GM23338 (cell line): ENCODE measurements around the gene TIGAR. TPM values are rescaled to one million over a fixed set of nuclear protein-coding genes. Genes with fewer than 3 reads are reported as not detected.
A peak's percentile ranks its signal among the peaks of the same experiment; 100 is the strongest.

Experiments used
- ATAC-seq: fragments of 200-7000 bp; cut with Tn5 transposase; 3 replicates; pipeline ENCODE4 v1.9.1; 2020
- DNase-seq: peaks from one replicate; pipeline ENCODE4 v3.0.0-alpha.2; 2015; ENCODE audit warnings: low spot score
- H2AFZ ChIP-seq: fragments of 200-600 bp; sonication (generic); 2 replicates; pipeline ENCODE4 v1.8.0; 2016; ENCODE audit warnings: antibody characterized with exemption, mild to moderate bottlenecking, moderate library complexity
- H3F3A ChIP-seq: fragments of 200-600 bp; sonication (generic); replicated peaks from 2 replicates; pipeline ENCODE4 v1.8.0; 2017; ENCODE audit warnings: antibody characterized with exemption, mixed run types, low read depth
- H3K27ac ChIP-seq: fragments of 200-600 bp; sonication (generic); 2 replicates; pipeline ENCODE4 v1.6.1; 2016; ENCODE audit warnings: low read depth
- H3K27me3 ChIP-seq: fragments of 200-600 bp; sonication (generic); 2 replicates; pipeline ENCODE4 v1.8.0; 2016; ENCODE audit warnings: mild to moderate bottlenecking, mixed run types, moderate library complexity; ENCODE audit not compliant: insufficient read depth
- H3K36me3 ChIP-seq: fragments of 200-600 bp; sonication (generic); 2 replicates; pipeline ENCODE4 v1.8.0; 2016; ENCODE audit warnings: mild to moderate bottlenecking; ENCODE audit not compliant: insufficient read depth
- H3K4me1 ChIP-seq: fragments of 200-600 bp; sonication (generic); 2 replicates; pipeline ENCODE4 v1.8.0; 2016; ENCODE audit warnings: mild to moderate bottlenecking, moderate library complexity; ENCODE audit not compliant: insufficient read depth
- H3K4me2 ChIP-seq: fragments of 200-600 bp; sonication (generic); 2 replicates; pipeline ENCODE4 v1.7.1; 2017; ENCODE audit warnings: mixed run types
- H3K4me3 ChIP-seq: fragments of 200-600 bp; sonication (generic); 2 replicates; pipeline ENCODE4 v1.6.1; 2016; ENCODE audit warnings: mixed run types
- H3K79me2 ChIP-seq: fragments of 200-600 bp; sonication (generic); replicated peaks from 2 replicates; pipeline ENCODE4 v1.8.0; 2017; ENCODE audit warnings: mild to moderate bottlenecking; ENCODE audit not compliant: insufficient read depth
- H3K9me2 ChIP-seq: fragments of 200-600 bp; sonication (generic); 2 replicates; pipeline ENCODE4 v1.8.0; 2017; ENCODE audit not compliant: insufficient read depth
- H4K20me1 ChIP-seq: fragments of 200-600 bp; sonication (generic); replicated peaks from 2 replicates; pipeline ENCODE4 v1.8.0; 2017; ENCODE audit warnings: mild to moderate bottlenecking; ENCODE audit not compliant: insufficient read depth
- H3K27ac Mint-ChIP-seq: 2 replicates; pipeline ENCODE4 v1.8.0; 2020; ENCODE audit warnings: inconsistent platforms, mild to moderate bottlenecking, moderate library complexity, mixed read lengths
- H3K27me3 Mint-ChIP-seq: 3 replicates; pipeline ENCODE4 v1.8.0; 2022; ENCODE audit warnings: low read depth, mild to moderate bottlenecking, moderate library complexity, mixed read lengths, inconsistent platforms; ENCODE audit not compliant: insufficient read depth, poor library complexity
- H3K36me3 Mint-ChIP-seq: 3 replicates; pipeline ENCODE4 v1.8.0; 2021; ENCODE audit warnings: low read depth, mild to moderate bottlenecking, inconsistent platforms, moderate library complexity, mixed read lengths
- H3K4me1 Mint-ChIP-seq: 3 replicates; pipeline ENCODE4 v1.8.0; 2020; ENCODE audit warnings: mild to moderate bottlenecking, inconsistent platforms, mixed read lengths
- H3K4me3 Mint-ChIP-seq: 3 replicates; pipeline ENCODE4 v1.8.0; 2021; ENCODE audit warnings: moderate library complexity, mild to moderate bottlenecking, inconsistent platforms, mixed read lengths
- H3K9me3 Mint-ChIP-seq: 3 replicates; pipeline ENCODE4 v1.8.0; 2020; ENCODE audit warnings: moderate library complexity, mild to moderate bottlenecking, inconsistent platforms, mixed read lengths
- CREB1 ChIP-seq: fragments of 250-450 bp; sonication (Bioruptor Pico); IDR thresholded peaks from 2 replicates; pipeline ENCODE4 v1.5.0; 2020; ENCODE audit warnings: low read depth, mild to moderate bottlenecking, moderate library complexity
- EZH2 ChIP-seq: fragments of 200-600 bp; sonication (generic); IDR thresholded peaks from one replicate; pipeline ENCODE4 v1.8.0; 2017; ENCODE audit warnings: antibody characterized with exemption, mild to moderate bottlenecking, low read depth; ENCODE audit not compliant: unreplicated experiment
- POLR2AphosphoS5 ChIP-seq: IDR thresholded peaks from 2 replicates; pipeline ENCODE4 v1.6.1; 2016; ENCODE audit warnings: antibody characterized with exemption, low read depth
- REST ChIP-seq: IDR thresholded peaks from one replicate; pipeline ENCODE4 v1.6.1; 2018; ENCODE audit warnings: antibody characterized with exemption; ENCODE audit not compliant: unreplicated experiment
- polyA plus RNA-seq: library from polyadenylated mRNA; unstranded; fragments of >200 nt; fragmentation: Nextera tagmentation; extraction: Ambion mirVana; gene quantifications from 2 replicates; pipeline ENCODE4 v1.2.1, GENCODE V29; 2016
- total RNA-seq: library from RNA; depleted of rRNA; stranded (reverse); fragments of >200 nt; shearing (Covaris generic); gene quantifications from 2 replicates; pipeline ENCODE4 v1.2.3, GENCODE V29; 2014
- TF ChIP-seq, protein P1 (sequence below), 2 experiments: fragments of 200-600 bp in 1 of 2; sonication (generic) in 1 of 2; conservative IDR thresholded peaks; 2 replicates each; pipeline versions ENCODE4 v1.5.1 to v1.6.1; 2016 to 2017; ENCODE audit warnings: antibody characterized with exemption in 2 of 2, low read depth in 2 of 2, mild to moderate bottlenecking in 2 of 2, moderate library complexity in 1 of 2

TIGAR gene
- total and polyA plus RNA-seq, 2 experiments from 2014 or later = 10.4 to 13.3 TPM

GRCh38 chr12:4307593-4308333, 13.2 kb upstream of the TIGAR start:
- TF ChIP-seq, protein P1, sequence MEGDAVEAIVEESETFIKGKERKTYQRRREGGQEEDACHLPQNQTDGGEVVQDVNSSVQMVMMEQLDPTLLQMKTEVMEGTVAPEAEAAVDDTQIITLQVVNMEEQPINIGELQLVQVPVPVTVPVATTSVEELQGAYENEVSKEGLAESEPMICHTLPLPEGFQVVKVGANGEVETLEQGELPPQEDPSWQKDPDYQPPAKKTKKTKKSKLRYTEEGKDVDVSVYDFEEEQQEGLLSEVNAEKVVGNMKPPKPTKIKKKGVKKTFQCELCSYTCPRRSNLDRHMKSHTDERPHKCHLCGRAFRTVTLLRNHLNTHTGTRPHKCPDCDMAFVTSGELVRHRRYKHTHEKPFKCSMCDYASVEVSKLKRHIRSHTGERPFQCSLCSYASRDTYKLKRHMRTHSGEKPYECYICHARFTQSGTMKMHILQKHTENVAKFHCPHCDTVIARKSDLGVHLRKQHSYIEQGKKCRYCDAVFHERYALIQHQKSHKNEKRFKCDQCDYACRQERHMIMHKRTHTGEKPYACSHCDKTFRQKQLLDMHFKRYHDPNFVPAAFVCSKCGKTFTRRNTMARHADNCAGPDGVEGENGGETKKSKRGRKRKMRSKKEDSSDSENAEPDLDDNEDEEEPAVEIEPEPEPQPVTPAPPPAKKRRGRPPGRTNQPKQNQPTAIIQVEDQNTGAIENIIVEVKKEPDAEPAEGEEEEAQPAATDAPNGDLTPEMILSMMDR (conservative IDR thresholded peaks at IDR 0.05; ENCODE audit: low read depth in 2 of 2) = peak; percentile 69 to 84
- TF ChIP-seq REST = no peak
- peak; percentile 32 for TF ChIP-seq POLR2AphosphoS5
- peaks cover 35% of the 10 kb centered on the region for H3K4me1 Mint-ChIP-seq
- H3K27me3 ChIP-seq = no peaks in the 10 kb centered on the region
- H3K36me3 Mint-ChIP-seq = peaks cover 45% of the 10 kb centered on the region
- ATAC-seq (peak; percentile 96), DNase-seq (peak; percentile 95)
- no peak overlapping the region for H2AFZ ChIP-seq
- H3K27me3 Mint-ChIP-seq = peaks cover 12% of the 10 kb centered on the region
- H3K9me3 Mint-ChIP-seq = no peaks in the 10 kb centered on the region; the same call in 2 of the 3 replicates
- peaks cover 6% of the 10 kb centered on the region for H3K36me3 ChIP-seq
- H3K4me3 Mint-ChIP-seq = peak overlapping the region; percentile 68
- peak overlapping the region; percentile 46 for H3K4me3 ChIP-seq
- H3K4me1 ChIP-seq = peaks cover 24% of the 10 kb centered on the region
- H3K27ac Mint-ChIP-seq = peak overlapping the region; percentile 91
- peaks cover 17% of the 10 kb centered on the region for H4K20me1 ChIP-seq
- no peaks in the 10 kb centered on the region for H3K79me2 ChIP-seq
- H3K4me2 ChIP-seq = peak overlapping the region; percentile 72
- H3F3A ChIP-seq = peaks cover 47% of the 10 kb centered on the region
- peak overlapping the region; percentile 89 for H3K27ac ChIP-seq
- no peaks in the 10 kb centered on the region for H3K9me2 ChIP-seq

DNA sequence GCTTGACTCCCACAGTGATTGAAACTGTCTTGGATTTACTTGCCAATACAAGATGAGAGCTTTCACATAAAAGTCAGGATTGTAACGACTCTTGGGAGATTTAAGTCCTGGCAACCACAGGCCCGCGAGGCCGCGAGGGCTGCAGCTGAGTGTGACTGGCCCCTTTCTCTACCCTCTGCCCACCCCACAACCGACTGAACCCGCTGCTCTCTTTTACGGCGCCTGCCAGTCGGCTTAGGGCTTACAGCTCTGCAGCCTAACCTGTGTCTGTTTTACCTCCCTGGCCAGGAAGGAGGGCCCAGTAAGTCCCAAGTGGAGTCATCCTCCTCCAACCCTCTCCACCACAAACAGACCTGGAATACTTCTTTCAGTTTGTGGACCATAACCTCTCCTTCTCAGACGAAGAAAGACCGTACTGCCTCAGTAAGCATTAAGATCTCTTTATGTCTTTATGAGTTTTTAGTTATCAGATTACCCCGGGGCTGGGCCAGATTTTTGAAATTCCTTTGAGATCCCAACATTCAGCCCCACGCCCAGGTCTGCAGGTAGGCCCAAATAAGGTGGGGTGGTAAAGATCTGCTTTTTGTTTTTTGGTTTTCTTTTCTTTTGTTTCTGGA, 12.6 kb upstream of the TIGAR start:
- Mint-ChIP-seq H3K27me3 (peaks cover 12% of the 10 kb centered on the region), H3K9me3 (no peaks in the 10 kb centered on the region; the same call in 2 of the 3 replicates), H3K36me3 (peaks cover 38% of the 10 kb centered on the region), H3K27ac (peak overlapping the region; percentile 68), H3K4me3 (peak overlapping the region; percentile 68; the same call in 1 of the 3 replicates), H3K4me1 (peaks cover 31% of the 10 kb centered on the region)
- H3K27ac ChIP-seq = peak overlapping the region; percentile 83
- no peaks in the 10 kb centered on the region for H3K9me2 ChIP-seq
- H3K79me2 ChIP-seq = no peaks in the 10 kb centered on the region
- peaks cover 12% of the 10 kb centered on the region; the same call in 1 of the 2 replicates for H4K20me1 ChIP-seq
- H3K4me3 ChIP-seq = no peak overlapping the region
- peaks cover 40% of the 10 kb centered on the region for H3F3A ChIP-seq
- peaks cover 24% of the 10 kb centered on the region for H3K4me1 ChIP-seq
- H3K4me2 ChIP-seq = peak overlapping the region; percentile 53
- H3K27me3 ChIP-seq = no peaks in the 10 kb centered on the region
- DNase-seq (peak; percentile 36), ATAC-seq (peak; percentile 5)
- H3K36me3 ChIP-seq = peaks cover 4% of the 10 kb centered on the region; the same call in 1 of the 2 replicates
- H2AFZ ChIP-seq = no peak overlapping the region
- TF ChIP-seq CREB1 (CRISPR knock-in tag) (no peak), EZH2 (no peak), REST (no peak)
